IMR-90 (cell line): ENCODE measurements around the gene CEBPG. TPM values are rescaled to one million over a fixed set of nuclear protein-coding genes. Genes with fewer than 3 reads are reported as not detected.

Experiments used
- ATAC-seq: fragments of 200-7000 bp; cut with Tn5 transposase; 2 replicates; pipeline ENCODE4 v1.9.1; 2020; ENCODE audit warnings: low read depth, mild to moderate bottlenecking, moderate library complexity
- BruUV-seq: library from RNA; stranded (reverse); fragments of 400-500 nt; replicated peaks from 2 replicates; lab custom pipeline; 2021; lab: Mats Ljungman, UMichigan
- CTCF ChIA-PET: fragments of 300-600 bp; formaldehyde crosslinking; extraction: SDS; loops from one replicate; lab custom pipeline; 2021; ENCODE audit warnings: antibody characterized with exemption; lab: Yijun Ruan, JAX
- POLR2A ChIA-PET: fragments of 300-600 bp; sonication (Branson Sonifier 250); formaldehyde crosslinking; loops from one replicate; lab custom pipeline; 2022; ENCODE audit warnings: antibody characterized with exemption; ENCODE audit not compliant: unreplicated experiment; lab: Charles Lee
- DNase-seq: peaks from one replicate; pipeline ENCODE4 v3.0.0; 2013
- H2AFZ ChIP-seq: replicated peaks from 2 replicates; pipeline ENCODE3; 2013; ENCODE audit warnings: low read length, mild to moderate bottlenecking; ENCODE audit not compliant: poor library complexity
- H2AK5ac ChIP-seq: 2 replicates; pipeline ENCODE4 v1.6.1; 2013; ENCODE audit warnings: low read depth, low read length, inconsistent platforms
- H2AK9ac ChIP-seq: replicated peaks from 2 replicates; pipeline ENCODE3; 2013; ENCODE audit warnings: mild to moderate bottlenecking, low read depth, low read length, moderate library complexity; ENCODE audit not compliant: poor library complexity
- H2BK120ac ChIP-seq: 2 replicates; pipeline ENCODE4 v1.6.1; 2013; ENCODE audit warnings: low read depth, low read length, inconsistent platforms
- H2BK15ac ChIP-seq: 3 replicates; pipeline ENCODE4 v1.6.1; 2013; ENCODE audit warnings: low read depth, low read length, inconsistent platforms
- H2BK20ac ChIP-seq: 2 replicates; pipeline ENCODE4 v1.6.1; 2013; ENCODE audit warnings: low read depth, mild to moderate bottlenecking, inconsistent platforms, low read length, moderate library complexity
- H2BK5ac ChIP-seq: 2 replicates; pipeline ENCODE4 v1.6.1; 2013; ENCODE audit warnings: mild to moderate bottlenecking, low read depth, low read length, inconsistent platforms; ENCODE audit not compliant: poor library complexity, severe bottlenecking
- H3K14ac ChIP-seq: replicated peaks from 2 replicates; pipeline ENCODE4 v1.6.1; 2013; ENCODE audit warnings: low read depth, low read length, inconsistent platforms
- H3K18ac ChIP-seq: 2 replicates; pipeline ENCODE4 v1.6.1; 2013; ENCODE audit warnings: low read depth, low read length, control low read depth
- H3K23ac ChIP-seq: 2 replicates; pipeline ENCODE4 v1.6.1; 2013; ENCODE audit warnings: low read depth, low read length, inconsistent platforms
- H3K27ac ChIP-seq: 2 replicates; pipeline ENCODE4 v1.5.1; 2013; ENCODE audit warnings: mild to moderate bottlenecking, control low read depth, low read length; ENCODE audit not compliant: insufficient read depth
- H3K27me3 ChIP-seq: 2 replicates; pipeline ENCODE4 v1.6.1; 2013; ENCODE audit warnings: low read length; ENCODE audit not compliant: control insufficient read depth, insufficient read depth
- H3K36me3 ChIP-seq: 2 replicates; pipeline ENCODE4 v1.6.1; 2013; ENCODE audit warnings: low read length, mixed read lengths; ENCODE audit not compliant: control insufficient read depth, insufficient read depth
- H3K4ac ChIP-seq: 2 replicates; pipeline ENCODE4 v1.6.1; 2013; ENCODE audit warnings: low read depth, low read length, inconsistent platforms
- H3K4me1 ChIP-seq: 2 replicates; pipeline ENCODE4 v1.6.1; 2013; ENCODE audit warnings: low read length, mixed read lengths; ENCODE audit not compliant: control insufficient read depth, insufficient read depth
- H3K4me2 ChIP-seq: 2 replicates; pipeline ENCODE4 v1.6.1; 2013; ENCODE audit warnings: low read depth, mild to moderate bottlenecking, control low read depth, low read length, moderate library complexity
- H3K4me3 ChIP-seq: 2 replicates; pipeline ENCODE4 v1.5.1; 2013; ENCODE audit warnings: low read depth, mild to moderate bottlenecking, control low read depth, low read length, moderate library complexity; ENCODE audit not compliant: insufficient read depth
- H3K56ac ChIP-seq: 2 replicates; pipeline ENCODE4 v1.6.1; 2013; ENCODE audit warnings: low read length, inconsistent platforms; ENCODE audit not compliant: insufficient read depth; ENCODE audit errors: extremely low read depth
- H3K79me1 ChIP-seq, 2 experiments: 2 replicates each; pipeline ENCODE4 v1.6.1; 2013; ENCODE audit warnings: low read length in 2 of 2, inconsistent platforms in 1 of 2, low read depth in 1 of 2
- H3K9ac ChIP-seq: 2 replicates; pipeline ENCODE4 v1.6.1; 2013; ENCODE audit warnings: low read depth, low read length, control low read depth
- H3K9me1 ChIP-seq: 2 replicates; pipeline ENCODE4 v1.6.1; 2013; ENCODE audit warnings: low read length, inconsistent platforms; ENCODE audit not compliant: insufficient read depth
- H3K9me3 ChIP-seq: 2 replicates; pipeline ENCODE4 v1.6.1; 2013; ENCODE audit warnings: low read length; ENCODE audit not compliant: control insufficient read depth, insufficient read depth
- H4K20me1 ChIP-seq: 2 replicates; pipeline ENCODE4 v1.6.1; 2013; ENCODE audit warnings: low read length, inconsistent platforms; ENCODE audit not compliant: insufficient read depth
- H4K5ac ChIP-seq: 2 replicates; pipeline ENCODE4 v1.6.1; 2013; ENCODE audit warnings: mild to moderate bottlenecking, low read depth, low read length, control low read depth
- H4K8ac ChIP-seq, 2 experiments: 2 replicates each; pipeline ENCODE4 v1.6.1; 2013; ENCODE audit warnings: low read depth in 2 of 2, low read length in 2 of 2, control low read depth in 1 of 2, inconsistent platforms in 1 of 2
- H4K91ac ChIP-seq: 2 replicates; pipeline ENCODE4 v1.6.1; 2013; ENCODE audit warnings: low read depth, low read length, inconsistent platforms; ENCODE audit not compliant: insufficient read depth
- CHD1 ChIP-seq: IDR thresholded peaks from 2 replicates; pipeline ENCODE4 v1.6.1; 2012; ENCODE audit warnings: low read depth, low read length, improper control_type of control experiment
- CTCF ChIP-seq: conservative IDR thresholded peaks from 2 replicates; pipeline ENCODE4 v1.5.1; 2012; ENCODE audit warnings: mild to moderate bottlenecking, low read depth, low read length, improper control_type of control experiment
- MXI1 ChIP-seq: IDR thresholded peaks from 2 replicates; pipeline ENCODE4 v1.6.1; 2012; ENCODE audit warnings: low read depth, mild to moderate bottlenecking, low read length, moderate library complexity, borderline replicate concordance
- NFE2L2 ChIP-seq: fragments of 150-350 bp; IDR thresholded peaks from 2 replicates; pipeline ENCODE4 v1.6.1; 2016; ENCODE audit warnings: low read depth, mild to moderate bottlenecking, low read length
- POLR2A ChIP-seq: IDR thresholded peaks from 2 replicates; pipeline ENCODE4 v1.6.1; 2012; ENCODE audit warnings: mild to moderate bottlenecking, low read depth, low read length
- RAD21 ChIP-seq: IDR thresholded peaks from 2 replicates; pipeline ENCODE4 v1.6.1; 2012; ENCODE audit warnings: low read length, improper control_type of control experiment
- RCOR1 ChIP-seq: IDR thresholded peaks from 2 replicates; pipeline ENCODE4 v1.6.1; 2012; ENCODE audit warnings: mild to moderate bottlenecking, low read length, improper control_type of control experiment; ENCODE audit not compliant: insufficient replicate concordance
- RFX5 ChIP-seq: IDR thresholded peaks from 2 replicates; pipeline ENCODE4 v1.8.0; 2012; ENCODE audit warnings: low read depth, mild to moderate bottlenecking, low read length, moderate library complexity
- SMC3 ChIP-seq: fragments of 150-350 bp; IDR thresholded peaks from 2 replicates; pipeline ENCODE4 v1.6.1; 2016; ENCODE audit warnings: low read depth, mild to moderate bottlenecking, antibody characterized with exemption, low read length, moderate library complexity
- WGBS, 2 experiments: methylation state at CpG; one replicate each; pipeline versions ENCODE4 v1.1.5 to v1.1.7; 2013; ENCODE audit warnings: missing lambda C conversion rate in 2 of 2; ENCODE audit not compliant: insufficient read length in 1 of 2; ENCODE audit errors: extremely low coverage in 2 of 2; 5-methylcytosine and 5-hydroxymethylcytosine counted together
- dilution Hi-C: fragments of 300-500 bp; cut with HindIII; formaldehyde crosslinking; loops from one replicate; pipeline ENCODE4 v1.14.3; 2018; ENCODE audit warnings: low sequenced_read_pairs; ENCODE audit not compliant: unreplicated experiment
- in situ Hi-C: fragments of 300-500 bp; cut with MboI; formaldehyde crosslinking; loops from 3 replicates; pipeline ENCODE4 v1.14.3; 2019; ENCODE audit warnings: low sequenced_read_pairs, inconsistent platforms, mixed read lengths
- intact Hi-C: fragments of 100-400 bp; cut with micrococcal nuclease; formaldehyde crosslinking; loops from 2 replicates; pipeline ENCODE4 v1.10.0; 2022
- polyA plus RNA-seq, 3 experiments: library from polyadenylated mRNA; depleted of rRNA; stranded (reverse); fragments of >200 nt; gene quantifications; 2 replicates each; pipeline ENCODE4 v1.2.3, GENCODE V29; 2012; ENCODE audit warnings: low replicate concordance in 1 of 3
- total RNA-seq: library from RNA; depleted of rRNA; stranded (reverse); fragments of >200 nt; gene quantifications from 2 replicates; pipeline ENCODE4 v1.2.3, GENCODE V29; 2012

The CEBPG gene
- total and polyA plus RNA-seq, 2 of the 4 experiments (the other 2 are of a cell fraction) = 9.2 to 14.3 TPM

GRCh38 chr19:33363476-33363875 lies 10.0 kb upstream of the CEBPG start:
- no peak overlapping the region for H4K5ac ChIP-seq
- no peak overlapping the region for H3K4ac ChIP-seq
- TF ChIP-seq MXI1 = no peak
- TF ChIP-seq RFX5 = no peak
- no peak for TF ChIP-seq CHD1
- TF ChIP-seq CTCF = no peak
- no peak for TF ChIP-seq NFE2L2
- TF ChIP-seq POLR2A = no peak
- TF ChIP-seq RAD21 = no peak
- no peak for TF ChIP-seq RCOR1
- no peak for TF ChIP-seq SMC3
- no peak overlapping the region for H4K91ac ChIP-seq
- H2AFZ ChIP-seq = no peak overlapping the region
- H2BK20ac ChIP-seq = no peak overlapping the region
- H3K79me1 ChIP-seq = no peaks in the 10 kb centered on the region
- no peak overlapping the region for H2BK15ac ChIP-seq
- no peak for DNase-seq
- H3K9me1 ChIP-seq = no peaks in the 10 kb centered on the region
- H3K27me3 ChIP-seq = peaks cover 45% of the 10 kb centered on the region
- ChIA-PET POLR2A (no interaction called here), CTCF (no interaction called here)
- in situ Hi-C loops (no loop called here), intact Hi-C loops (no loop called here), dilution Hi-C loops (no loop called here)
- H3K56ac ChIP-seq = no peak overlapping the region
- H3K4me3 ChIP-seq = no peak overlapping the region
- no peaks in the 10 kb centered on the region for H4K20me1 ChIP-seq
- no peak overlapping the region for H2AK9ac ChIP-seq
- no peak overlapping the region for H3K9ac ChIP-seq
- 83% methylated on average over 1 of the region's 5 CpGs; no CpG with 5 or more reads in 1 of the 2 experiments for WGBS, 2 experiments
- H3K23ac ChIP-seq = no peak overlapping the region
- ATAC-seq = no peak
- H3K27ac ChIP-seq = no peak overlapping the region
- no peaks in the 10 kb centered on the region for H3K36me3 ChIP-seq
- no peak overlapping the region for H2BK5ac ChIP-seq
- H4K8ac ChIP-seq = no peak overlapping the region
- no peak overlapping the region for H2BK120ac ChIP-seq
- no peak overlapping the region for H3K18ac ChIP-seq
- H3K9me3 ChIP-seq = no peaks in the 10 kb centered on the region
- no peak overlapping the region for H3K4me2 ChIP-seq
- no peak overlapping the region for H3K14ac ChIP-seq
- H3K4me1 ChIP-seq = no peaks in the 10 kb centered on the region
- BruUV-seq = no TSS peak
- no peak overlapping the region for H2AK5ac ChIP-seq
